IPS DF 4.7 (cell line): ENCODE results near the gene LAIR2.

Experiments
- DNase-seq: peaks from one replicate; pipeline ENCODE4 v3.0.0-alpha.2; 2013; ENCODE audit warnings: low spot score; ENCODE audit errors: extremely low read depth

The LAIR2 gene

GRCh38 chr19:54534156-54534555 lies 31.5 kb downstream of the LAIR2 start:
- no peak for DNase-seq

- DNase-seq = no peak
These were observed 33.0 kb downstream of the LAIR2 start for GRCh38 chr19:54535601-54536000.

DNA sequence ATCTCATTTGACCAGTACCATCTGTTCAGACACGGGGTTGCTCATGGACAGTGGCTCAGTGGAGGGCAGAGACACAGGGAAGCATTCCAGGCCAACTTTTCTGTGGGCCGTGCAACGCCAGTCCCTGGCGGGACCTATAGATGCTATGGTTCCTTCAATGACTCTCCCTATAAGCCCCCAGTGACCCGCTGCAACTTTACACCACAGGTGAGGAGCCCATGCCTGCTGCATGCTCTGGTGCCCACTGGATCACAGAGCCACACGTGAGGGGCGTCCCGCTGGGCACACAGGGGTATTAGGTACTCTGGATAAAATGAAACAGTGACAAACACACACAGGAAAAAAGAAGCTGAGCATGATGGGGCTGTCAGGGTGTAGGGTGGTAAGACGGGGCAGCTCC lies 34.3 kb downstream of the LAIR2 start:
- no peak for DNase-seq

GRCh38 chr19:54541712-54542111 lies 39.1 kb downstream of the LAIR2 start:
- no peak for DNase-seq

DNA sequence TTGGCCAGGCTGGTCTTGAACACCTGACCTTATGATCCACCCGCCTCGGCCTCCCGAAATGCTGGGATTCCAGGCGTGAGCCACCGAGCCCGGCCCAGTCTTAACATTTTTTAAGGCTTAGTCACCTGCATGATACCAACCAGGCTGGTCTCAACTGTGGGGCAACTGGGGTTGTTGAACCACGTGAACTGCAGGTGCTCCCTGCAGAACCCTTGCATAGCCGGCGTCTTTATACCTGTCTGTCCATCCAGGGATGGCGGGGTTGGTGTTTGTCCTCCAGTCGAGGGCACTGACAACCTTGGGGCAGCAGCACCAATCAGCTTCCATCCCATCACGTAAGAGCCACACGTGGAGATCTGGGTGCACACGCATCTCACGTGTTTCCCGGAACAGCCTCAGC lies 46.2 kb downstream of the LAIR2 start:
- no peak for DNase-seq

GRCh38 chr19:54549224-54549623 lies 46.6 kb downstream of the LAIR2 start:
- no peak for DNase-seq

DNA sequence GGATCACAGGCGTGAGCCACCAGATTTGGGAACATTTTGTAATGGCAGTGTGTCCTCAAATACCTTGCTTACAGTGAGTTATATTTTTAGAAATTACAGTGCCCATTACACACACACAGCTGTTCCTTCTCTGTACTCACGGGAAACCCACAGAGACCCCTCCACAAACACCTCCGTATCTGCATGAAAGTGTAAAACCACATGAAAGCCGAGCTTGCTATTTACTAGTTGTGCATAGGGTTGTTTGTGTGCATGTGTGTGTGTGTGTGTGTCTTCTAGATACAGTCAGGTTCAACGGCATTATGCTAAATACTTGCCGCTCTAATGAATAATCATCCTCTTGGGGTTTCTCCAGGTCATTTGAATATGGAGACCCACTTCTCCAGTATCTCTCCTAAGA lies 48.7 kb downstream of the LAIR2 start:
- no peak for DNase-seq

- DNase-seq = no peak
These were observed 49.6 kb downstream of the LAIR2 start for GRCh38 chr19:54551950-54552912.

- DNase-seq = no peak
These were observed 50.3 kb downstream of the LAIR2 start for GRCh38 chr19:54552913-54553310.

- no peak for DNase-seq
These were observed 51.4 kb downstream of the LAIR2 start for GRCh38 chr19:54554006-54554405.

DNA sequence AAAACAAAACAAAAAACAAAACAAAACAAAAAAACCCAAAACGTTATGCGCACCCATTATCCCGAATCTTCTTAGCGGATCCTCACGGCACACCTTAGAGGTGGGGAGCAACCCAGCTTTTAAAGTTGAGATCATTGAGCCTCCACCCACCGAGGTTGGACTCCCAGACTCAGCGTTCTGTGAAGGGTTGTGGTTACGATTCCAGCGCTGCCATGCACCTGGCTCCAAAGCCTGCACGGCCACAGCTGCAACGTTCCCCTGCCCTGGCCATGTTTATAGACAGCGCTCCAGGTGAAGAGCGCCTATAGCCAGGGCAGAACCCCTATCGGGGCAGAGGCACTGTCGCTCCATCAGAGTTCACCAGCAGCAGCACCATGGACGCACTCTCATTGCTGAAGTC lies 52.3 kb downstream of the LAIR2 start:
- no peak for DNase-seq

- no peak for DNase-seq
These were observed 53.6 kb downstream of the LAIR2 start for GRCh38 chr19:54556194-54556593.

DNA sequence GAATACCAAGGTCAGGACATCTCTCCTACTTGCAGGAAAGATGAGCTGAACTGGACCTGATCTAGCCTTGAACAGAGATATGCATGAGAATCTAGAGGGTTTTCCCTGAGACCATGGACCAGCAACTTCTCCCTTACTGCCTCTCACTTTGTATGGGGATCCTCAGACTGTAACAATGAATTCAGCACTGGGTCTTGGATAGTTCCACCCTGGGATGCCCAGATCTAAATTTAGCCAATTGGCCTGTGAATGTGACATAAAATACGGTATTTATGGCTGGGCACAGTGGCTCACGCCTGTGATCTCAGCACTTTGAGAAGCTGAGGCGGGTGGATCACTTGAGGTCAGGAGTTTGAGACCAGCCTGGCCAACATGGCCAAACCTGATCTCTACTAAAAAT lies 55.7 kb downstream of the LAIR2 start:
- no peak for DNase-seq
